HG03442 (cell line): ENCODE measurements around the gene IL17RE.

Experiments used
- ATAC-seq: cut with Tn5 transposase; IDR thresholded peaks from one replicate; pipeline ENCODE4 v1.9.1; 2021; ENCODE audit warnings: mild to moderate bottlenecking, moderate library complexity; ENCODE audit not compliant: unreplicated experiment

Gene IL17RE

DNA sequence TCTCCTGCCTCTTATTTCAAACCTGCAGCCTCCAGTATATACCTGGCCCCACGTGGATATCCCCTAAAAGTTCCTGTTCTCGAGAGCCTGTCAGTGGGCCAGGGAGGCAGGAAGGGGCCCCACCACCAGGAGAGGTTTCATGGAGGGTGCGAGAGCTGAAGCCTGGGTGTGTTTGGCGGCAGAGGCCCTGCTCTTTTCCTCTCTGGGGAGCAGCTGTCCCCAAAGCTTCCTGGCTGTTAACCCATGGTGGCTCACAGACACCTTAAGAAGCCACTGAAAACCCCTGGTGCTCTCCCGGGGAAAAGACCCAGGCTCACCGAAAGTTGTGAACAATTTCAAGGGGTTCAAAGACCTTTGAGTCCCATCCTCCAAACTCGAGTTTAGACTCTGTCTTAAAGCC lies 48.5 kb downstream of the IL17RE start:
- ATAC-seq: no peak

DNA sequence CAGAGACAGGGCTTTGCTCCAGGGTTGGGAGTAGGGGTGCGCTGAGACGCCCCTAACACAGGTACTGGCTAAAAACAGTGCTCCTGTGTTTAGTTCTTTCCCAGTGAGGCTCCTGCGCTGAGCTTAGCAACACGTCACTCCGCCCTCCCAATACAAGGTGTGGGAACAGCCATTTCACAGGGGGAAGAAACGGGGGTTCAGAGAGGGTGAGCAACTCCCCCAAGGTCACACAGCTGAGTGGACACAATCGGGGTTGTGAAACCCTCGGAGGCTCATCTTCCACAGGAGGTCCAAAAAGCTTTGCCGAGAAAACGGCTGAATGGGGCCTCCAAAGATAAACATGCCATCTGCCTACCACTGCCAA lies 48.9 kb downstream of the IL17RE start:
- ATAC-seq: no peak

DNA sequence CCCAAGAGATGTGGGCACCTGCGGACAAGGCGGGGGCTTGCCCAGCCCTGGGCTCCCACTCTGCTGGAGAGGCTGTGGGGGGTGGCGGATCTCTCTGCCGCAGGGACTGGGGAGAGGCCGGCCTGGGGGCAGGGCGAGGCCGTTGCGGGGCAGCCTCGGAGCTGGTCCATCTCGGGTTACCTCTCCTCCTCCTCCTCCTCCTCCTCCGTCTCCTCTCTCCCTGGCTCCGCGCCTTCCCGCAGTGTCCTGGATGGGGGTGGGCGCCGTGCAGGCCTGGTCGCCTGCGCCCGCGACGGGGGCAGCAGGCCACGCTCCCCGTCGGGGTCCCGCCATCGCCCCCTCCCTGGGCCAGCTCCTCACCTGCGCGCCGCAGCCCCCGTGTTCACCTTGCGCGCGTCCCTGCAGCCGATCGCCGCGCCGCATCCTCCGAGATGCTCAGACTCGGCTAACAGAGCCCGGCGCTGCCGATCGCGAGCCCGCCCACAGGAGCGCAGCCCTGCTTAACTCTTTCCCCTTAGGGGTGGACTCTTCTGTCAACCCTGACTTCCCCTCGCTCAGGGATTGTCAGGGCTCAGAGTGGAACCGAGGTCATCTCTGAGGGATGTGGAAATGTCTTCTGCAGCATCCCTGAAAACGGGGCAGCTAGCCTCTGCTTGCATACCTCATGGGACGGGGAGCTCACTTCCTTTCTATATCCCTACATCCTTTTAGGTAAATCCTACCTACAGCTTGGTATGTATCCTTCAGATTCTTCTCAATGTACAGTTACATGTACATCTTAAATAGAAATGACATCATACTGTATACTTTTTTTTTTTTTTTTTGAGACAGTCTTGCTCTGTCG lies 49.5 kb downstream of the IL17RE start, which contains the start of gene PRRT3:
Gene PRRT3 (minus strand): TSS at position 447 of the 844 bp plus-strand sequence. CDS start 2,293 bp downstream, outside the sequence.
- peak; percentile 79 for ATAC-seq

DNA sequence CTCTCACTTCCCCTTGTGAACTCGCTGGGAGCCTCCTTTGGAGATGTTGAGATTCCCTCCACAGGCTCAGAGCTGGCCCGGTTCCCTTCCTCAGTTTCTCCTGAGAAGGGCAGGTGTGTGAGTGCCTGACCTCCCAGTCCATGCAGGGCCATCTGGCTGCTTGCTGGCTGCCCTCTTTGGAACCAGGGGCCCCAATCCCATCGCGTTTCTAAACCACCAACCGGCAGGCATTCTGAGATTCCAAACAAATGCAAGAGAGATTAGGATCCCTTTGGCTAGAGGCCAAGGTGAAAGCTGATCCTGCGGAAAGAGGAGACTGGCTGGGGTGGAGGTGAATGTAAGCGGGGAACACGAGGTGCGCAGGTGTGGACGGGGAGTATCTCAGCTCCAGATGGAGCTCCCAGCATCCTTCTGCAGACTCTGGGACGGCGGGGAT lies 52.4 kb downstream of the IL17RE start:
- ATAC-seq: no peak

DNA sequence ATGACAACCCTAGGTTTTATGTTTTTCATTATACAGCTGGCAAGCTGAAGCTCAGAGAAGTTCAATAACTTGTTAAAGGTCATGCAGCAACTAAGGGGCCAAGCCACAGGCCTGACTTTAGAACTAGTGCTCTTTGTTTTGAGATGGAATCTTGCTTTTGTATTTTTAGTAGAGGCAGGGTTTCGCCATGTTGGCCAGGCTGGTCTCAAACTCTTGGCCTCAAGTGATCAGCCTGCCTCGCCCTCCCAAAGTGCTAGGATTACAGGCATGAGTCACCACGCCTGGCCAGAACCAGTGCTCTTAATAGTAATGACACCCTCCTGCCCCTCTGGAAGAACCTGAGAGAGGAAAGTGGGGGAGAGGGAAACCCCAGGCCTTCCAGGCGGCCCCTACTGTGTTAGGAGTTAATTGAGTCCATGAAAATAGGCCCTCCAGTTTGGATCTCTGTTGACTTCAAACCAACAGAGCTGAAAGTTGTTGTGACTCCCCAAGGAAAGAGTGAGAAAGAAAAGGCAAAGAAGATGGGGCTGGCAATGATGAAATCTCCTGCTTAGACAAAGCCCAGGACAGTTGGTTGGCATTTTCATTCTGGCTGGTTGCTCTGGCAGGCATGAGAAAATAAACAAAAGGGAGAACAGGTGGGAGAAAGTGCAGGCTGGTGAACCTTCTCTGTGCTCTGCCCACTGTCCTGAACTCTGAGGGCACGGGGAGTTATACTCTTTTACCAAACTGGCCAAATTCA lies 53.1 kb downstream of the IL17RE start:
- no peak for ATAC-seq

DNA sequence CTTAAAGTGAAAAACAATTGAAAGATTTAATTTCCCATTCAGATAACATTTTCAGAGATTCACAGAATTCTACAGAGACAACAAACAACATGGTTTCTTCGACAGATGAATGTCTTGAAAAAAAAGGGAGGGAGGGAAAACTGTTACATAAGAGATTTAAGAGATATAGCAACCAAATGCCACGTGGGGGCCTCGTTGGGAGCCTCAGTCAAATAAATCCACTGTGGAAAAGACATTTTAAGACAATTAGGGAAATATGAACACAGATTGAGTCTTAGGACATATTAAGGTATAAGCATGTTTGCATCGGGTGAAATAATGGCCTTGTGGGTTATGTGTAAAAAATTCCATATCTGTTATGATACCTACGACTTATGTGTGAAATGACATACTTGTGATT lies 54.6 kb downstream of the IL17RE start:
- no peak for ATAC-seq

DNA sequence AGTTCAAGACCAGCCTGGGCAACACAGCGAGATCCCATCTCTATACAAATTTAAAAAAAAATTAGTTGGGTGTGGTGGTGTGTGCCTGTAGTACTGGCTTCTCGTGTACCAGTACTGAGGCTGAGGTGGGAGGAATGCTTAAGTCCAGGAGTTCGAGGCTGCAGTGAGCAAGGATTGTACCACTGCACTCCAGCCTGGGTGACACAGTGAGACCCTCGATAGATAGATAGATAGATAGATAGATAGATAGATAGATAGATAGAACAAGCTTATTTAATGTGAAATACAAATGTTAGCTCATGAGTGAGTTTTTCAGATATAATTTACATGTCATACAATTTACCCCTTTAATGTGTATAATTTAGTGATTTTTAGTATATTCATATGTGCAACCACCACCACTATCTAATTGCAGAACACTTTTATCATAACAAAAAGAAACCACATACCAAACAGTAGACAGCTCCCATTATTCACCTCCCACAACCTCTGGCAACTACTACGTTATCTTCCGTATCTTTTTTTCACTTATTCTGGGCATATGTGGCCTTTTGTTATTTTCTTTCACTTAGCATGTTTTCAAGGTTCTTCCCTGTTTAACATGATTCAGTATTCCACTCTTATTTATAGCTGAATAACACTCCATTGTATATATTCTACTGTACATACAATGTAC lies 62.7 kb downstream of the IL17RE start:
- no peak for ATAC-seq
